NCI-H1105 treated with DMSO at 0.1 percent for 48 hours (cell line): Measurements from ENCODE around the gene KCNK15.
A peak's percentile ranks its signal among the peaks of the same experiment; 100 is the strongest.
"Not testable (repeated sequence)": the region's sequence is repeated elsewhere in the genome, so short reads cannot be mapped to it uniquely, and the experiment has no call there.

ENCODE experiments used
- DNase-seq: peaks from one replicate; lab custom pipeline; 2025; lab: John Stamatoyannopoulos, UW

KCNK15 gene

GRCh38 chr20:44759595-44759994 is 13.9 kb downstream of the KCNK15 start:
- no peak for DNase-seq

- DNase-seq = no peak
Measured at GRCh38 chr20:44761423-44761822, 15.8 kb downstream of the KCNK15 start.

GRCh38 chr20:44762466-44763140 is 16.9 kb downstream of the KCNK15 start:
- peak; percentile 67 for DNase-seq

DNA sequence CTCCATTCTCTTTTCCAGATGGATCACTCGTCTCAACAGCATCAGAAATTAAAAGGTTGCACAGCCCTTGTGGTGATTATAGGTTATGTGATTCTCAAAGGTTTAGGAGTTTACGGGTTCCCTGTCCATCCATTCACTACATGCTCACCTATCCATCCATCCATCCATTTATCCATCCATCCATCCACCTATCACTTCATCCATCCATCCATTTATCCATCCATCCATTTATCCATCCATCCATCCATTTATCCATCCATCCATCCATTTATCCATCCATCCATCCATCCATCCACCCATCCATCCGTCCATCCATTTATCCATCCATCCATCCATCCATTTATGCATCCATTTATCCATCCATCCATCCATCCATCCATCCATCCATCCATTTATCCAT is 18.1 kb downstream of the KCNK15 start:
- DNase-seq = not testable (repeated sequence)

DNA sequence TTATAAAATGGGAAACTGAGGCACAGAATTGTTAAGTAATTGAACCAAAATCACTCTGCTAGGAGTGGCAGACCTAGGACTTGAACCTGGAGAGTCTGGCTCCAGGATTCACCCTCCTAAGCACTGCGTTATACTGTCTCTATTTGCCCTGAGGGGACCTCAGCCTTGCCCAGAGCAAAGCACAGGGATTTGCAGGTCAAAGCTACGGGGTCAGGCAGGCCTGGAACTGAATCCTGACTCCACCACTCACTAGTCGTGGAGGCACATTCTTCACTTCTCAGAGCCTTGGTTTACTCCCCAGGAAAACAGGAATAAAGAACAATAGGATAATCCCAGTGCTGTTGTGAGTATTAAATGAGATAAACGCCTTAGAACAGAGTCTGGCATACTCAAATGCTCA is 19.4 kb downstream of the KCNK15 start:
- DNase-seq = no peak

DNA sequence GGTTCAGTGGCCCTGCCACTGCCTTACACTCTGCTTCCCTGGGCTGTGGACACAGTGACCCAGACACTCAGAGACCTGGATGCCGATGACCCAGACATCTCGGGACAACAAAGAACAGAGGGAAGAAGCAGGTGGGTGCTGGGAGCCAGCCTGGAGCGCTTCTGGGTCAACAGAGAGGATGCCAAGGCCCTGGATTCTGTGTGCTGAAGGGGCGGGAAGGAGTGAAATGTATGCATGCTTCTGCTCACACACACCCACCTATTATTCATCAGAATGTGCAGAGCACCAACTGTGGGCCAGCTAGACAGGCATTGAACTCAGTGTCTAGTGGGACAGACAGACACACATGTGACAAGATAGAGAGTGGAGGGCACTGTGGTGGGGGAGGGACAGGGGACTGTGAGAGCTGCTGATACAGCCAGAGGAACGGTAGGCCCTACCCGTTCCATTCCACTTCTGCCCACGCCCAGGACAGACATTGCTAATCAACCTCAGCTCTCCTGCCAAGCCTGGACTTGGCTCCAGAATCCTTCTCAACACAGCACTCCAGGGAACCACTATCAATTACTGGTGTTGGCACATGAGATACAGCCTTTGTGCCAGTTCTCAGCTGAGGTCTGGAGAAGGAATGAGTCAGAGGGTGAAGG is 20.2 kb downstream of the KCNK15 start:
- DNase-seq = no peak

DNA sequence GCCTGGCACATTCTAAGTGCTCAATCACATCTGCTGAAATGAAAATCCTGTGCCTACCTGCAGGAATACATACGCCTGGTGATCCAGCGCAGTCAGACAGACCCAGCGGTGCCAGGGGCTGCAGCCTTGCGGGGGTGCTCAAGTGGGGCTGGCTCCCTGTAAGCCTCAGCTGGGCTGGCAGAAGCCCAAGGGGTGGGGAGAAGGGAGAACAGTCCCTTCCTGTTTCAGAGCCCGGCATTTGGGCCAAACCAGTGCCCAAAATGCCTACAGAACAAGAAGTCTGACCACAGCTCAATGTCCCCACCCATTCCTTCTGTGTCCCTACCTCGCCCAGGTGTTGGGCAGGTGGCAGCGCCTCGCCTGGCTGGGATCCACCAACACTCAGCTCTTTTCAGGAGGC is 22.6 kb downstream of the KCNK15 start:
- DNase-seq = no peak

- DNase-seq = no peak
Measured at GRCh38 chr20:44768854-44769480, 23.3 kb downstream of the KCNK15 start.

- DNase-seq = no peak
Measured at GRCh38 chr20:44769481-44769863, 23.8 kb downstream of the KCNK15 start.

DNA sequence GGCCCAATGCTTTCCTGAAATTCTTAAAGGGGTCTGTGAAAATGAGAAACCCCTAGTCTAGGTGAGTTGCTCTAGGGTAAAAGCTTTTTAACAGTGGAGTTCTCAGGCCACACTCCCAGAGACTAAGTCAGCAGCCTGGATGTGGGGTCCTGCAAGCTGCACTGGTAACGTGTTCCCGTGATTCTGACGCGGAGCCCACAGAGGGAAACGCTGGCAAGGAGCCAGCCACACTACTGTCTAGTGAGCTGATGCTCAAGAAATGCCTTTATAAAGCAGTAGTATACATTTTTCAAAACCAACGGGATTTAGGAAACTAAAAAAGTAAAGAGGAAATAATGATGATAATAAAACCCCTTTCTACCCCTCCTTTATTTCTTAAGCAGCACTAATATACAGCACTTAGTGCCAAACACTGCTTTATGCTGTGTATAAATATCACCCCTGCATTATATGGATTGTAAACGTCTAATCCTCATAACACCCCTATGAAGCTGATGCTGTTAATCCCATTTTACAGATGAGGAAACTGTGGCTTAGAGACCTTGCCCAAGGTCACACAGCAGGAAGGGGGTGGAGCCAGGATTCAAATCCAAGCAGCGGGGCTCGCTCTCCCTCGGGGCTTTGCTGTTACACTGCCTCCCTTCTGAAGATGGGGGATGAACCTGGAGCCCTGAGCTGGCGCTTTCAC is 25.0 kb downstream of the KCNK15 start:
- no peak for DNase-seq

DNA sequence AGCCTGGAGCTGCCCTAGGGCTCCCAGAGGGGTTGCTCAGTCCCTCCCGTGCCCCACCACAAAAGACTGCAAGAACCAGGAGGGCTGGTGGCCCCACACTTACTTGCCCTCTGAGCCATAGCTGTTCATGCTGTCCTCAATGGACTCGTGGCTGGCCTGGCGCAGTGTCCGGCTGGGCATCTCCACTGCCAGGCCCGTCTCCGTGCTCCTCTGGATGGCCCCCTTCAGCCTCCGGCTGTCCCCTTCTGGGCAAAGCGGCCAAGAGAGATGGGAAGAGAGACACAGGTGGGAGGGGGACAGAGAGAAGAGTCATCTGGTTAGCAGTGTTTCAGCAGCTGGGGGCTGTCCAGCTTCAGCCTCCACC is 25.5 kb downstream of the KCNK15 start:
- DNase-seq = no peak

GRCh38 chr20:44772636-44773035 is 27.0 kb downstream of the KCNK15 start:
- no peak for DNase-seq

- DNase-seq = no peak
Measured at GRCh38 chr20:44773070-44773829, 27.6 kb downstream of the KCNK15 start.

DNA sequence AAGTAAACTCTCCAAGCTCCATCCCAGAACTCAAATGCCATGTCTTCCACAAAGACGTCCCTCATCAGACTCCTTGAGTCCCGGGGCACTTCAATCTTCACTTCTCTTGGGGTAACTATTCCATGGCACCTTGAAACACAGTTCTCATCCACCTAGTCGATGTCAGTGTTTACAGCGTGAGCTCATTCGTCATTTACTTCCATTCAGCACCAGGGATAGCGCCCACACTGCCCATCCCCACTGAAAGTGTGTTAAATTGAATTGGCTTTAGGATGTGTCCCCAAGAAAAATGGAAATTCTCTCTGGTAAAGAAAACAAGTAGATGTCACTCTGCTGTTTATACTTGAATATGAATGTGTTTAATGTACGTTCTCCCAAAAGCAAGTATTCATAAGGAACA is 31.3 kb downstream of the KCNK15 start:
- no peak for DNase-seq

GRCh38 chr20:44780226-44780625 is 34.6 kb downstream of the KCNK15 start:
- DNase-seq = no peak

DNA sequence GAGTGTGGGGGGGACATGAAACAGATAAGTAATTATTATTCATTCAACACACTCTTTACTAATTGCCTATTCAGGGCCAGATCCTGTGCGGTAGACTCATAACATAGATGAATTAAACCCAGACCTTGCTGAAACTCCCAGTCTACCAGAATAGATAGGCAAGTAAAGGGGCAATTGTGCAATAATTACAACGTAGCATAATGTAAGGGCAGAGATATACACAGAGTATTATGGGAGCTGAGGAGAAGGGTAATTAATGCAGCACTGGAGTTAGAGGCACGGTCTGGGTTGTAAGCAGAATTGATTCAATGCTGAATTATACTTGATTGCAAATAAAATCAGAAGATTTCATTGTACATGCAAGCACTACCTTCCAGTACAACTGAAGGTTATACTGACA is 35.5 kb downstream of the KCNK15 start:
- DNase-seq = no peak

DNA sequence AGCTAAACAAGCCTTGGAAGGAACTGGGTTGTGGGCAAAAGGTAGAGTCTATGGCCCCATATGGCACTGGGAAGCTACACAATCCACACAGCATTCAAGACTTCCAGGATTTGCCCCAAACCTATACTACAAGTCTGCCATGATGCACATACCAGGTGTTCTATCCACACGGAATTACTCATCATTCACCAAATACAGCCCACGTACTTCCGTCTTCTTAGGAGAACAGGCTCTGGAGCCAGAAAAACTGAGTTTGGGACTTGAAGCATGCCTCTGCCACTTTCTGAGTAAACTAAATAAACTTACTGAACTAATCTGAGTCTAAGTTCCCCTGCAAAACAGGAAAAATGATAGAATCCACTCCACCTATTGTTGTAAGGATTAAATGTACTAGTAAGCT is 36.1 kb downstream of the KCNK15 start:
- DNase-seq = no peak

GRCh38 chr20:44784688-44785087 is 39.0 kb downstream of the KCNK15 start:
- DNase-seq = no peak

GRCh38 chr20:44785768-44786167 is 40.1 kb downstream of the KCNK15 start:
- DNase-seq = peak; percentile 27

GRCh38 chr20:44787299-44787698 is 41.6 kb downstream of the KCNK15 start:
- no peak for DNase-seq

GRCh38 chr20:44788706-44789456 is 43.2 kb downstream of the KCNK15 start:
- no peak for DNase-seq
